HUES6 (cell line): ENCODE results near the gene RCOR1.

Source experiments
- H3K27ac ChIP-seq: 2 replicates; pipeline ENCODE4 v1.7.0; 2013; ENCODE audit warnings: low read depth, mild to moderate bottlenecking, low read length, inconsistent platforms
- H3K27me3 ChIP-seq: 2 replicates; pipeline ENCODE4 v1.6.1; 2013; ENCODE audit warnings: low read length; ENCODE audit not compliant: control insufficient read depth, insufficient read depth
- H3K36me3 ChIP-seq: 2 replicates; pipeline ENCODE4 v1.6.1; 2013; ENCODE audit warnings: low read length; ENCODE audit not compliant: control insufficient read depth, insufficient read depth
- H3K4me1 ChIP-seq: 2 replicates; pipeline ENCODE4 v1.6.1; 2013; ENCODE audit warnings: low read length; ENCODE audit not compliant: control insufficient read depth, insufficient read depth
- H3K4me3 ChIP-seq: 2 replicates; pipeline ENCODE4 v1.5.1; 2013; ENCODE audit warnings: low read depth, low read length
- H3K9ac ChIP-seq: one replicate; pipeline ENCODE4 v1.6.1; 2013; ENCODE audit warnings: mild to moderate bottlenecking, low read length
- H3K9me3 ChIP-seq: 2 replicates; pipeline ENCODE4 v1.6.1; 2013; ENCODE audit warnings: low read depth, low read length; ENCODE audit not compliant: control insufficient read depth, insufficient read depth

The RCOR1 gene

DNA sequence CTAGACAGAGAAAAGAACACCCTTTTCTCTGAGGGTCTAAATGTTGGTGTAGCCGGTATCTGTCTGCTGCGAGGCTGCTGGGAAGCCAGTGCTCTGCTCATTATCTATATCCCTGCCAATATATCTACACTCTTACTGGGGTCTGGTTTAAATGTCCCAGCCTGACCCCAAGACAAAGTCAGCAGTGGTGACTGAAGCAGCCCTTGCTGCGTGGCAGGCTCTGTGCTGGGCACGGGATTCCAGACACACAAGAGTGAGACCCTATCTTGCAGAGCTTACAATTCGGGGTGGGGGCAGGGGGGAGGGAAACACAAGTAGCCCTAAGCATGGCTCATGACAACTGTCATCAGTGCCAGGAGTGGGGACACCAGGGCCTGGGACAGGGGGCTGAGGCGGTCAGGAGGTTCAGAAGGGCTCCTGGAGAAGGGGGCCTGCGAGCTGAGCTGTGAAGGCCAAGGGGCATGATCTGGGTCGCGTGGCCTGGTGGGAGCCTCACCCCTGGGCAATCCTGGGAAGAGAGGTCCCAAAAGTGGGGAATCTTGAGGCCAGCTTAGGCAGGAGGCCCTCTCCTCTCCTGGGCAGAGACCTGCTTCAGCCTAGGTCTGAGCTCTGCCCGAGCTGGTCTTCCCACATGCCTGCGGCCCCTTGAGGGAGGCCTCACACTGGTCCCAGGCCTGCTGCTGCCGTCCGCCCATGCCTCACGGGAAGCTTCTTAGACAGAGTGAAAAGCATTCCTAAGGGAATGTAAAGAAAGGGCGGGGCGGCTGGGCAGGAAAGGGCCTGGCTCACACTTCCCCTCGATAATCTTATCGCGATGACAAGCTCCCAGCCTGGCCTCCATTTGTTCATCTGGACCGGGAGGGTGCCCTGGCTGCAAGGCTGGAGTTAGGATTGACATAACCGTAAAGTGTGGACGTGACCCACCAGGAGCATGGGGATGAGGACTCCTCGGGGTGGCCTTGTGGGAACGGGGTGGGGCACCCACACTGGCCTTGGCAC is 7.3 kb upstream of the RCOR1 start:
- Histone ChIP-seq H3K4me1 (peaks cover 28% of the 10 kb centered on the region), H3K9me3 (no peaks in the 10 kb centered on the region), H3K36me3 (no peaks in the 10 kb centered on the region), H3K9ac (peak overlapping the region; percentile 57), H3K4me3 (no peak overlapping the region), H3K27ac (peak overlapping the region; percentile 42; the same call in 1 of the 2 replicates), H3K27me3 (no peaks in the 10 kb centered on the region)

DNA sequence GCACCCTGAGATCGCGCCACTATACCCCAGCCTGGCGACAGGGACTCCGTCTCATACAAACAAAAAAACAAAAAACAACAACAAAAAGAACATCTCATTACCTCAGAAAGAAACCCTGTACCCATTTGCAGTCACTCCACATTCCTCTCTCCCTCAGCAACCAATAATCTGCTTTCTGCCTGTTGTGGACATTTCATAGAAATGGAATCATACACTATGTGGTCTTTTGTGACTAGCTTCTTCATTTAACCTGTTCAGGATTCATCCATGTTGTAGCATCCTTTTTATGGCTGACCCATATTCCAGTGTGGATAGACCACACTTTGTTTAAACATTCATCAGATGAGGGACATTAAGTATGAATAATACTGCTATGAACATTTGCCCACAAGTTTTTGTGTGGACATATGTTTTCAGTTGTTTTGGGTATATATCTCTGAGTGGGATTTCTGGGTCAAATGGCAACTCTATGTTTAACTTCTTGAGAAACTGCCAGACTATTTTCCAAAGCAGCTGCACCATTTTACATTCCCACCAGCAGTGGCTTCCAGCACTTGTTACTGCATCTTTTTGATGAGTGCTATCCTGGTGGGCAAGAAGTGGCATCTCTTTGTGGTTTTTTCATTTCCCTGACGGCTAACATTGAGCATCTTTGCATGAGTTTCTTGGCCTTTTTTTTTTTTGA is 5.9 kb upstream of the RCOR1 start:
- H3K4me1 ChIP-seq, result peaks cover 39% of the 10 kb centered on the region
- no peak overlapping the region for H3K4me3 ChIP-seq
- no peak overlapping the region for H3K27ac ChIP-seq
- no peaks in the 10 kb centered on the region for H3K9me3 ChIP-seq
- no peak overlapping the region for H3K9ac ChIP-seq
- H3K36me3 ChIP-seq, result no peaks in the 10 kb centered on the region
- H3K27me3 ChIP-seq, result no peaks in the 10 kb centered on the region

DNA sequence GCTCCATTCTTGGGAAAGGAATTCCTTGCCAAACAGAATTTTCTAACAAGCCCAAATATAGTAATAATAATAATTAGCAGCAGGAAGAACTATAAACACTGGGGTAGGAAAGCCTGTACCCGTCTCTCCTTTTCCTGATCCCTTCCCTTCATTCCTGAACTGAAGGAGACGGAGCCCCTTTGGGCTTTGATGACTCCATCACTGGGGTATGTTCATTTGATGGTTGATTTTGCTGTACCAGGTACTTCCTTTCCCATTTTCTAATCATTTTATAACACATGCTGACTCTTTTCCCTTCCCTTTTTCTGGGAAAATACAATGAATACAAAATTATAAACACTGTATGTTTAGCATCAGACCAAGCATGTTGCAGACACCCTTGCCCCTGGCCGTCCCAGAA is 3.6 kb upstream of the RCOR1 start:
- Histone ChIP-seq H3K27ac (no peak overlapping the region), H3K36me3 (no peaks in the 10 kb centered on the region), H3K4me1 (peaks cover 40% of the 10 kb centered on the region), H3K9me3 (no peaks in the 10 kb centered on the region), H3K4me3 (no peak overlapping the region), H3K27me3 (no peaks in the 10 kb centered on the region), H3K9ac (no peak overlapping the region)

DNA sequence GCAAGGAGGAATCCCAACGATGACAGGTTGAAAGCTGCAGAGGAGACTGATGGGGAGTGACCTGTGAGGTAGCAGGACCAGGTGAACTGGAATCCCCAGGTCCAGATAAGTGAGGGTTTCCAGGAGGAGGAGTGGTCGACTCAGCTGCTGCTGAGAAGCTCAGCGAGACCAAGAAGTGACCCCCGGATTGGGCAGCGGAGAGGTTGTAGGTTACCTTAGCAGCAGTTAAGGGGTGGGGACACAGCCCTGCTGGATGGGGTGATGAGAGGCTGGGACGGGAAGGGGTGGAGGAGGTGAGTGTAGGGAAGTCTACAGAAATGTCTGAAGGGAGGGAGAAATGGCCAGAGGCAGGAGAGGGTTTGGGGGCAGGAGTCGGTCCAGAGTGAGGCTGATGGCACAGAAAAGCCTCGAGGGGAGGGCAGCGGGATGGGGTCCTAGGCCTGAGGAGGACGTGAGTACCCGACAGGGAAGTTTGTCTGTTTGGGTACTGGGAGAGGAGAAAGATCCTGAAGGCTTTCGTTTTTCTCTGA is 2.6 kb upstream of the RCOR1 start:
- H3K27me3 ChIP-seq, result no peaks in the 10 kb centered on the region
- H3K36me3 ChIP-seq, result no peaks in the 10 kb centered on the region
- H3K27ac ChIP-seq, result no peak overlapping the region
- H3K4me1 ChIP-seq, result peaks cover 41% of the 10 kb centered on the region
- no peak overlapping the region for H3K9ac ChIP-seq
- no peak overlapping the region; the same call in 1 of the 2 replicates for H3K4me3 ChIP-seq
- H3K9me3 ChIP-seq, result no peaks in the 10 kb centered on the region

DNA sequence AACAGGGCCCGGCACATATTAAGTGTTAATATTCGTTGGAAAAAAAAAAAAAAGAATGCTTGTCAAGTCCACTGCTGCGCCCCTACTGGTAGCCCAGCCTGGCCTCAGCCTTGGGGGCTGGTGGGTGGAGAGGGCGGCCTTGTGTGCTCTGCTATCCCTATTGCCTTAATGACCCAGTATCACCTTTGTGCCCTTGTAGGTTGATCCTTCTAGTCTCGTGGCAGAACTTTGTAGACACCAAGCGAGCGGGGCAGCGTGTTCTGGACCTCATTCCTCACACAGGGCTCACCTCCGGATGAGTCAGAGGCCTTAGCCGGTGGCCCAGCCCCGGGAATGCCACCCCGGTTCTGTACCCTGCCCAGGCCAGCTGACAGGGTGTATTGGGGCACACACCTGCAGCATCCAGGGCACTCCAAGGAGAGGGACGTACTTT is 1.8 kb upstream of the RCOR1 start:
- H3K36me3 ChIP-seq, result no peaks in the 10 kb centered on the region
- peak overlapping the region; percentile 89; the same call in 1 of the 2 replicates for H3K27ac ChIP-seq
- peak overlapping the region; percentile 72 for H3K9ac ChIP-seq
- H3K4me1 ChIP-seq, result peaks cover 38% of the 10 kb centered on the region
- no peaks in the 10 kb centered on the region for H3K27me3 ChIP-seq
- no peaks in the 10 kb centered on the region for H3K9me3 ChIP-seq
- H3K4me3 ChIP-seq, result peak overlapping the region; percentile 66

GRCh38 chr14:102591372-102591943 is 991 bp upstream of the RCOR1 start:
- peak overlapping the region; percentile 89 for H3K27ac ChIP-seq

DNA sequence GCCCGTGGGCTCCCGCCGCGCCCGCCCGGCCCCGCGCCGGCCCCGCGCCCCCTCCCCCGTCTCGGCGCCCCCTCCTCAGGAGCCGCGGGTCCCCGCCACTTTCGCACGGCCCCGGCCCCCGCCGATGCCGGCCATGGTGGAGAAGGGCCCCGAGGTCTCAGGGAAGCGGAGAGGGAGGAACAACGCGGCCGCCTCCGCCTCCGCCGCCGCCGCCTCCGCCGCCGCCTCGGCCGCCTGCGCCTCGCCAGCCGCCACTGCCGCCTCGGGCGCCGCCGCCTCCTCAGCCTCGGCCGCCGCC is 263 bp downstream of the RCOR1 start:
- H3K36me3 ChIP-seq, result no peaks in the 10 kb centered on the region
- no peaks in the 10 kb centered on the region for H3K27me3 ChIP-seq
- no peaks in the 10 kb centered on the region for H3K9me3 ChIP-seq
- peak overlapping the region; percentile 99 for H3K4me3 ChIP-seq
- H3K9ac ChIP-seq, result peak overlapping the region; percentile 85
- H3K4me1 ChIP-seq, result peaks cover 37% of the 10 kb centered on the region
- no peak overlapping the region for H3K27ac ChIP-seq

More at GRCh38 chr14:102591372-102591943, 991 bp upstream of the RCOR1 start:
- peak overlapping the region; percentile 66 for H3K4me3 ChIP-seq
- H3K27me3 ChIP-seq, result no peaks in the 10 kb centered on the region
- peak overlapping the region; percentile 72 for H3K9ac ChIP-seq
- peaks cover 37% of the 10 kb centered on the region for H3K4me1 ChIP-seq
- H3K9me3 ChIP-seq, result no peaks in the 10 kb centered on the region
- no peaks in the 10 kb centered on the region for H3K36me3 ChIP-seq

- Histone ChIP-seq H3K4me1 (peaks cover 37% of the 10 kb centered on the region), H3K9me3 (no peaks in the 10 kb centered on the region), H3K9ac (peak overlapping the region; percentile 85), H3K4me3 (peak overlapping the region; percentile 99), H3K36me3 (no peaks in the 10 kb centered on the region), H3K27ac (peak overlapping the region; percentile 28; the same call in 1 of the 2 replicates), H3K27me3 (no peaks in the 10 kb centered on the region)
These were observed 794 bp downstream of the RCOR1 start for GRCh38 chr14:102593061-102593824.

GRCh38 chr14:102593825-102594137 is 1.3 kb downstream of the RCOR1 start:
- Histone ChIP-seq H3K36me3 (peaks cover 1% of the 10 kb centered on the region; the same call in 1 of the 2 replicates), H3K4me3 (peak overlapping the region; percentile 99), H3K27me3 (no peaks in the 10 kb centered on the region), H3K27ac (no peak overlapping the region; the same call in 1 of the 2 replicates), H3K4me1 (peaks cover 36% of the 10 kb centered on the region), H3K9ac (peak overlapping the region; percentile 85), H3K9me3 (no peaks in the 10 kb centered on the region)

DNA sequence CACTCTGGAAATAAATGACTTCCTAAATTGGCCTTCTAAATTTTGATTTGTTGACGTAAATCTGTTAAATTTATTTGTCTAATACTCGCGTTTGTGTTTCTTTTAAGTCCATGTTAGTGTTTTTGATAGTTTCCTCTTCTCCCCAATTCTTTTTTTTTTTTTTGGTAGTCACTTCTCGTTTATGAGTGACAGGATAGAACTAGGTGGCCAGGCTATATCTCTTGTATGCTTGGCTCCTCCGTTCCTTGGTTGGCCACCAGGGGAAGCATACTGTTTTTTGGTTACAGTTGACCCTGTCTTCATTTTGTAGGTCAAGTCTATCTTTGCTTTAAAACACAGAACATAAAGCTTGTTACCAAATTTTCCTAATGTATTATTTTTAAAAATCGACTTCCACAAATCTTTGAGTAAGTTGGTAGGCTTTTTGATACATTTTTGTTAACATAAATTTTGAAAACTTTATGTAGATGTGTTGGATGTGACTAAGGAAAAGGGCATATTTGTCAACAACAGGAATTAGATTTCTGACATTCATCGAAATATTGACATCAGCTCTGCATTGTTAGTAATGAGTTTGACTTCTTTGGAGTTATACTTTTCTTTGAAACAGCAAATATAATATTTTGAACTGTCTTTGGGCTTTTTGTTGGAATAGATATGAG is 2.2 kb downstream of the RCOR1 start:
- Histone ChIP-seq H3K4me3 (peak overlapping the region; percentile 99), H3K27ac (no peak overlapping the region), H3K4me1 (peaks cover 32% of the 10 kb centered on the region), H3K9ac (no peak overlapping the region), H3K9me3 (no peaks in the 10 kb centered on the region), H3K27me3 (no peaks in the 10 kb centered on the region), H3K36me3 (peaks cover 9% of the 10 kb centered on the region)
